ENCODE results near the gene ST8SIA1.
"Not testable (repeated sequence)": the region's sequence is repeated elsewhere in the genome, so short reads cannot be mapped to it uniquely, and the experiment has no call there.

The ST8SIA1 gene

DNA sequence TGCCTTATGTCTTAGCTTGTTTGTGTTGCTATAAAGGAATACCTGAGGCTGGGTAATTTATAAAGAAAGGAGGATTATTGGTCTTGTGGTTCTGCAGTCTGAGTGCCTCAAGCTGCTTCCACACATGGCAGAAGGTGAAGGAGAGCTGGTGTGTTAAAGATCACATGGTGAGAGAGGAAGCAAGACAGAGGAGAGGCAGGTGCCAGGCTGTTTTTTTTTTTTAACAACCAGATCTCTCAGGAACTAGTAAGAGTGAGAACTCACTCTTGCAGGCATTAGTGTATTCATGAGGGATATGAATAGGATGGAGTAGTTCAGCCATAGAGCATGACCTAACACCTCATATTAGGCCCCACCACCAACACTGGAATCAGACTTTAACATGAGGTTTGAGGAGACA, 165.1 kb downstream of the ST8SIA1 start:
- DNase-seq (ENCODE audit: low read depth) = no peak

DNA sequence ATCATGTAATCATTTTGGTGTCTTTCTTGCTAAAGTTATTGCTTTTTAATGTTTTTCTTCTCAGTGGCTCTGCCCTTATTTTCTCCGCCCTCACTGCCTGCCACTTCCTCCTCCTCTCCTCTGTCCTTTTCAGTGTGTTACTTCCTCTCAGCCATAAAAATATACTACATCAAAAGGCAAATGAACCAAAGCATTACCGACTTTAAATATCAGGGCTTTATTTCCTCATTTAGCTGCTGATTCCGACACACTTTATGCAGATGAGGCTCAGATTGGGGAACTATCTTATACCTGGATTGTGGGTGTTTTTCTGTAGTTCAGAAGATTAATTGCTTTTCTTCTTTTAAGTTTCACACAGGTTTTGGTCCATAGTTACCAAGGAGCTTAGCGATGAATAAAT, 170.4 kb downstream of the ST8SIA1 start:
- DNase-seq (ENCODE audit: low read depth) = no peak

DNA sequence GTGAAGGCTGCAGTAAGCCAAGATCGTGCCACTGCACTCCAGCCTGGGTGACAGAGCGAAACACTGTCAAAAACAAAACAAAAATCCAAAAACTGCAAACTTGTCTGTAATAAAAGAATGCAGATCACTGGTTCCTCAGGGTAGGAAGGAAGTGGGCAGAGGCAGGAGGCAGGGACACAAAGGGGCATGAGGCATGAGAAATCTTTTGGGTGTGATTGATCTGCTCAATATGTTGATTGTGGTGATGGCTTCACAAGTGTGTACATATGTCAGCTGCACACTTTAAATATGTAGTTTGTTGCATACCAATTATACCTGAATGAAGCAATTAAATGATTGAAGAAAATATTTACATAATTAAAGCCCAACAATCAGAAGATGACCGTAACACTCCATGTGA, 170.9 kb downstream of the ST8SIA1 start:
- no peak for DNase-seq (ENCODE audit: low read depth)

GRCh38 chr12:22160396-22161003, 174.0 kb downstream of the ST8SIA1 start:
- DNase-seq (ENCODE audit: low read depth) = no peak

DNA sequence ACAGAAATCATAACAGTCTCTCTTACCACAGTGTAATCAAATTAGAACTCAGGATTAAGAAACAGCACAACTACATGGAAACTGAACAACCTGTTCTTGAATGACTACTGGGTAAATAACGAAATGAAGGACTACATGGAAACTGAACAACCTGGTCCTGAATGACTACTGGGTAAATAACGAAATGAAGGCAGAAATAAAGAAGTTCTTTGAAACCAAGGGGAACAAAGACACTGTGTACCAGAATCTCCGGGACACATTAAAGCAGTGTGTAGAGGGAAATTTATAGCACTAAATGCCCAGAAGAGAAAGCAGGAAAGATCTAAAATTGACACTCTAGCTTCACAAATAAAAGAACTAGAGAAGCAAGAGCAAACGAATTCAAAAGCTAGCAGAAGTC, 185.2 kb downstream of the ST8SIA1 start:
- DNase-seq (ENCODE audit: low read depth) = not testable (repeated sequence)

DNA sequence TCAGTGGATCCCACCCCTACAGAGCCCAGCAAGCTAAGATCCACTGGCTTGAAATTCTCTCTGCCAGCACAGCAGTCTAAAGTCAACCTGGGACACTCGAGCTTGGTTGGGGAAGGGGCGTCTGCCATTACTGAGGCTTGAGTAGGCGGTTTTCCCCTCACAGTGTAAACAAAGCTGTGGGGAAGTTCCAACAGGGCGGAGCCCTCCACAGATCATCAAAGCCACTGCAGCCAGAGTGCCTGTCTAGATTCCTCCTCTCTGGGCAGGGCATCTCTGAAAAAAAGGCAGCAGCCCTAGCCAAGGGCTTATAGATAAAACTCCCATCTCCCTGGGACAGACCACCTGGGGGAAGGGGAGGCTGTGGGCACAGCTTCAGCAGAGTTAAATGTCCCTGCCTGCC, 187.8 kb downstream of the ST8SIA1 start:
- not testable (repeated sequence) for DNase-seq (ENCODE audit: low read depth)
